Kasumi-1 (cell line): ENCODE results near the gene FZD7.

Experiments
- DNase-seq, 2 experiments: peaks; one replicate each; lab custom pipeline; 2025; lab: John Stamatoyannopoulos, UW

The FZD7 gene

GRCh38 chr2:202037086-202037485 lies 3.4 kb downstream of the FZD7 start:
- no peak for DNase-seq

GRCh38 chr2:202038471-202039277 lies 5.0 kb downstream of the FZD7 start:
- no peak for DNase-seq

GRCh38 chr2:202039278-202040078 lies 5.8 kb downstream of the FZD7 start:
- no peak for DNase-seq

GRCh38 chr2:202040079-202040844 lies 6.6 kb downstream of the FZD7 start:
- no peak for DNase-seq

GRCh38 chr2:202042444-202042843 lies 8.8 kb downstream of the FZD7 start:
- DNase-seq, result no peak

- DNase-seq, result peak; percentile 30 to 32
Measured at GRCh38 chr2:202043475-202043874, 9.8 kb downstream of the FZD7 start.

- DNase-seq, result no peak
Measured at GRCh38 chr2:202044777-202045176, 11.1 kb downstream of the FZD7 start.

- no peak for DNase-seq
Measured at GRCh38 chr2:202046572-202046971, 12.9 kb downstream of the FZD7 start.

- DNase-seq, result no peak
Measured at GRCh38 chr2:202049092-202049728, 15.6 kb downstream of the FZD7 start.

- DNase-seq, result no peak
Measured at GRCh38 chr2:202049840-202050239, 16.2 kb downstream of the FZD7 start.

- no peak for DNase-seq
Measured at GRCh38 chr2:202050652-202051051, 17.0 kb downstream of the FZD7 start.

- DNase-seq, result no peak
Measured at GRCh38 chr2:202051499-202052161, 18.0 kb downstream of the FZD7 start.

GRCh38 chr2:202052235-202052634 lies 18.6 kb downstream of the FZD7 start:
- peak; percentile 24 to 28 for DNase-seq

- no peak for DNase-seq
Measured at GRCh38 chr2:202054679-202055078, 21.0 kb downstream of the FZD7 start.

GRCh38 chr2:202056611-202057010 lies 23.0 kb downstream of the FZD7 start:
- peak; percentile 33 to 74 for DNase-seq

GRCh38 chr2:202060218-202060617 lies 26.6 kb downstream of the FZD7 start:
- peak; percentile 20 to 70 for DNase-seq

GRCh38 chr2:202061695-202062094 lies 28.0 kb downstream of the FZD7 start:
- no peak for DNase-seq

- no peak for DNase-seq
Measured at GRCh38 chr2:202064171-202064880, 30.7 kb downstream of the FZD7 start.

GRCh38 chr2:202064881-202065230 lies 31.2 kb downstream of the FZD7 start:
- no peak for DNase-seq

GRCh38 chr2:202065876-202066275 lies 32.2 kb downstream of the FZD7 start:
- no peak for DNase-seq

GRCh38 chr2:202066875-202067274 lies 33.2 kb downstream of the FZD7 start:
- DNase-seq, result no peak
